CD4-positive, alpha-beta T cell (primary cell): ENCODE results near the gene FAM83F. TPM values are rescaled to one million over a fixed set of nuclear protein-coding genes. Genes with fewer than 3 reads are reported as not detected.

Experiments
- ATAC-seq: fragments of 200-7000 bp; cut with Tn5 transposase; one replicate; pipeline ENCODE4 v1.10.0; 2022; ENCODE audit warnings: mild to moderate bottlenecking; ENCODE audit not compliant: poor library complexity
- CTCF ChIA-PET: fragments of 350-600 bp; sonication (Branson Sonifier 250); formaldehyde crosslinking; loops from one replicate; lab custom pipeline; 2021; ENCODE audit warnings: antibody characterized with exemption, inconsistent platforms; lab: Charles Lee
- POLR2A ChIA-PET: fragments of 350-600 bp; sonication (Branson Sonifier 250); formaldehyde crosslinking; loops from one replicate; lab custom pipeline; 2021; ENCODE audit warnings: antibody characterized with exemption, inconsistent platforms; lab: Charles Lee
- DNase-seq, 14 experiments: peaks; one replicate each; pipeline ENCODE4 v3.0.0-alpha.2; 2013 to 2020; ENCODE audit warnings: mixed read lengths in 2 of 14
- H3K27ac ChIP-seq, 2 donors: one replicate each; pipeline versions ENCODE4 v1.5.1 to v1.7.0; 2013; ENCODE audit warnings: low read length in 2 of 2, low read depth in 1 of 2, mild to moderate bottlenecking in 1 of 2
- H3K27me3 ChIP-seq, 2 experiments: 1 replicate in 1 of 2; 2 replicates in 1 of 2; pipeline versions ENCODE4 v1.6.1 to v1.7.0; 2013; ENCODE audit warnings: low read length in 2 of 2, control low read depth in 1 of 2, mild to moderate bottlenecking in 1 of 2, moderate library complexity in 1 of 2; ENCODE audit not compliant: insufficient read depth in 2 of 2, control insufficient read depth in 1 of 2
- H3K36me3 ChIP-seq: one replicate; pipeline ENCODE4 v1.6.1; 2013; ENCODE audit warnings: low read length, control low read depth; ENCODE audit not compliant: insufficient read depth
- H3K4me1 ChIP-seq: one replicate; pipeline ENCODE4 v1.6.1; 2013; ENCODE audit warnings: low read length, control low read depth; ENCODE audit not compliant: insufficient read depth
- H3K4me3 ChIP-seq: one replicate; pipeline ENCODE4 v1.5.1; 2013; ENCODE audit warnings: mild to moderate bottlenecking, low read length, moderate library complexity
- H3K9me3 ChIP-seq, 2 experiments: 1 replicate in 1 of 2; 2 replicates in 1 of 2; pipeline versions ENCODE4 v1.6.1 to v1.7.0; 2013; ENCODE audit warnings: low read length in 2 of 2, mild to moderate bottlenecking in 2 of 2, control low read depth in 1 of 2, moderate library complexity in 1 of 2; ENCODE audit not compliant: control insufficient read depth in 1 of 2, insufficient read depth in 1 of 2
- H3K27ac Mint-ChIP-seq: one replicate; pipeline ENCODE4 v1.8.0; 2020; ENCODE audit warnings: mixed read lengths
- H3K27me3 Mint-ChIP-seq: one replicate; pipeline ENCODE4 v1.8.0; 2021; ENCODE audit warnings: mixed read lengths
- H3K36me3 Mint-ChIP-seq: one replicate; pipeline ENCODE4 v1.8.0; 2021; ENCODE audit warnings: low read depth, mixed read lengths
- H3K4me1 Mint-ChIP-seq: one replicate; pipeline ENCODE4 v1.8.0; 2021; ENCODE audit warnings: low read depth, mixed read lengths
- H3K4me3 Mint-ChIP-seq: one replicate; pipeline ENCODE4 v1.8.0; 2020; ENCODE audit warnings: mild to moderate bottlenecking, mixed read lengths
- H3K9me3 Mint-ChIP-seq: one replicate; pipeline ENCODE4 v1.8.0; 2020; ENCODE audit warnings: mixed read lengths
- CTCF ChIP-seq: fragments of 200-600 bp; IDR thresholded peaks from one replicate; pipeline ENCODE4 v1.8.0; 2022; ENCODE audit warnings: antibody characterized with exemption, mild to moderate bottlenecking
- intact Hi-C, 2 experiments: fragments of 100-400 bp; cut with DNase I in 1 of 2; cut with micrococcal nuclease in 1 of 2; formaldehyde crosslinking; loops; one replicate each; pipeline versions ENCODE4 v1.15.1 to v1.9.0; 2023 to 2025; cut with DNase I, micrococcal nuclease
- total RNA-seq, 174 experiments: library from RNA in 2 of 174; stranded (reverse) in 2 of 174; gene quantifications; one replicate each; pipeline ENCODE4 v1.2.3 and lab custom pipeline; 2021 to 2026

Gene FAM83F
- total RNA-seq, 2 experiments from 2014 or later, result 5.2 to 6.8 TPM

- no peak for TF ChIP-seq CTCF
- ATAC-seq (no peak), DNase-seq (no peak)
- peaks cover 13% of the 10 kb centered on the region for H3K4me1 ChIP-seq
- no peak overlapping the region for H3K4me3 ChIP-seq
- H3K9me3 ChIP-seq, result no peaks in the 10 kb centered on the region
- Mint-ChIP-seq H3K4me3 (no peak overlapping the region), H3K9me3 (no peaks in the 10 kb centered on the region), H3K27me3 (peaks cover 14% of the 10 kb centered on the region), H3K4me1 (peaks cover 11% of the 10 kb centered on the region), H3K36me3 (no peaks in the 10 kb centered on the region), H3K27ac (peak overlapping the region; percentile 72)
- ChIA-PET POLR2A (interaction anchor here (1.0 kb wide), 1 partner anchor 15 kb away, joined by 4 read pairs; no protein-coding TSS in a partner anchor), CTCF (interaction anchor here (1.3 kb wide), 1 partner anchor 15 kb away, joined by 3 read pairs; no protein-coding TSS in a partner anchor)
- peaks cover 0 to 2% of the 10 kb centered on the region in 2 experiments for H3K27me3 ChIP-seq
- intact Hi-C loops, result no loop called here
- no peak overlapping the region for H3K27ac ChIP-seq
- no peaks in the 10 kb centered on the region for H3K36me3 ChIP-seq
These were observed 14.1 kb downstream of the FAM83F start for GRCh38 chr22:40008726-40009291.

- peaks cover 14% of the 10 kb centered on the region for H3K27me3 Mint-ChIP-seq
- ATAC-seq (no peak), DNase-seq (no peak)
- intact Hi-C loops, result no loop called here
- peak overlapping the region; percentile 84 for H3K4me3 Mint-ChIP-seq
- Histone ChIP-seq H3K4me3 (peak overlapping the region; percentile 38), H3K27me3 (peaks cover 0 to 2% of the 10 kb centered on the region in 2 experiments), H3K9me3 (no peaks in the 10 kb centered on the region), H3K4me1 (peaks cover 13% of the 10 kb centered on the region), H3K27ac (no peak overlapping the region), H3K36me3 (no peaks in the 10 kb centered on the region)
- H3K9me3 Mint-ChIP-seq, result no peaks in the 10 kb centered on the region
- ChIA-PET POLR2A (interaction anchor here (0.9 to 2.4 kb wide), 6 partner anchors 13 to 489 kb away, joined by 3 to 14 read pairs (median 4); partner anchors contain the start of genes ATF4 and FAM83F), CTCF (interaction anchor here (1.3 kb wide), 1 partner anchor 15 kb away, joined by 4 read pairs; no protein-coding TSS in a partner anchor)
- peaks cover 11% of the 10 kb centered on the region for H3K4me1 Mint-ChIP-seq
- no peaks in the 10 kb centered on the region for H3K36me3 Mint-ChIP-seq
- no peak for TF ChIP-seq CTCF
- H3K27ac Mint-ChIP-seq, result peak overlapping the region; percentile 72
These were observed 14.6 kb downstream of the FAM83F start for GRCh38 chr22:40009292-40009774.

- Mint-ChIP-seq H3K27ac (peak overlapping the region; percentile 72), H3K27me3 (peaks cover 11% of the 10 kb centered on the region), H3K36me3 (no peaks in the 10 kb centered on the region), H3K4me1 (peaks cover 11% of the 10 kb centered on the region), H3K9me3 (no peaks in the 10 kb centered on the region), H3K4me3 (peak overlapping the region; percentile 84)
- Histone ChIP-seq H3K4me3 (peak overlapping the region; percentile 38), H3K27ac (peak overlapping the region in 1 of 2 donors; percentile 7), H3K36me3 (no peaks in the 10 kb centered on the region), H3K27me3 (peaks cover 0 to 2% of the 10 kb centered on the region in 2 experiments), H3K9me3 (no peaks in the 10 kb centered on the region), H3K4me1 (peaks cover 13% of the 10 kb centered on the region)
- ATAC-seq (peak; percentile 94), DNase-seq (peak; percentile 13 to 70 (median 36))
- POLR2A ChIA-PET, result interaction anchor here (0.7 to 2.4 kb wide), 6 partner anchors 13 to 506 kb away, joined by 3 to 14 read pairs (median 4); partner anchors contain the start of genes ATF4 and FAM83F
- no peak for TF ChIP-seq CTCF
- CTCF ChIA-PET, result interaction anchor here (0.8 to 1.3 kb wide), 2 partner anchors 14 to 270 kb away, joined by 3 to 4 read pairs; no protein-coding TSS in a partner anchor
- intact Hi-C loops, result no loop called here
These were observed 15.4 kb downstream of the FAM83F start for GRCh38 chr22:40009951-40010671.
